ENCODE data around the gene ABHD16B. TPM values are rescaled to one million over a fixed set of nuclear protein-coding genes. Genes with fewer than 3 reads are reported as not detected.

Gene ABHD16B
- total RNA-seq, 1 donor from 2014 or later: not detected

- H3K4me1 ChIP-seq: peaks cover 7 to 33% of the 10 kb centered on the region in 2 donors
- peak in 1 of 3 experiments; percentile 15 for TF ChIP-seq CTCF (IDR thresholded peaks at IDR 0.05)
- no peak for DNase-seq (ENCODE audit: low spot score in 2 of 2)
- H3K36me3 ChIP-seq: peaks cover 6 to 10% of the 10 kb centered on the region in 2 donors
- H3K27ac ChIP-seq: peak overlapping the region in 1 of 2 donors; percentile 36
- intact Hi-C loops (cut with DNase I): no loop called here
- H3K9me3 ChIP-seq: no peaks in the 10 kb centered on the region
- no peak overlapping the region for H3K4me3 ChIP-seq
- H3K27me3 ChIP-seq: no peaks in the 10 kb centered on the region
Measured at GRCh38 chr20:63858393-63859165, 2.7 kb upstream of the ABHD16B start.

GRCh38 chr20:63859166-63859699, 2.1 kb upstream of the ABHD16B start:
- H3K4me1 ChIP-seq: peaks cover 3 to 31% of the 10 kb centered on the region in 2 donors
- peaks cover 6 to 10% of the 10 kb centered on the region in 2 donors for H3K36me3 ChIP-seq
- H3K27ac ChIP-seq: peak overlapping the region in 1 of 2 donors; percentile 36
- no peaks in the 10 kb centered on the region for H3K27me3 ChIP-seq
- no peaks in the 10 kb centered on the region for H3K9me3 ChIP-seq
- H3K4me3 ChIP-seq: no peak overlapping the region
- TF ChIP-seq CTCF (IDR thresholded peaks at IDR 0.05): no peak
- no peak for DNase-seq (ENCODE audit: low spot score in 2 of 2)
- intact Hi-C loops (cut with DNase I): no loop called here

DNA sequence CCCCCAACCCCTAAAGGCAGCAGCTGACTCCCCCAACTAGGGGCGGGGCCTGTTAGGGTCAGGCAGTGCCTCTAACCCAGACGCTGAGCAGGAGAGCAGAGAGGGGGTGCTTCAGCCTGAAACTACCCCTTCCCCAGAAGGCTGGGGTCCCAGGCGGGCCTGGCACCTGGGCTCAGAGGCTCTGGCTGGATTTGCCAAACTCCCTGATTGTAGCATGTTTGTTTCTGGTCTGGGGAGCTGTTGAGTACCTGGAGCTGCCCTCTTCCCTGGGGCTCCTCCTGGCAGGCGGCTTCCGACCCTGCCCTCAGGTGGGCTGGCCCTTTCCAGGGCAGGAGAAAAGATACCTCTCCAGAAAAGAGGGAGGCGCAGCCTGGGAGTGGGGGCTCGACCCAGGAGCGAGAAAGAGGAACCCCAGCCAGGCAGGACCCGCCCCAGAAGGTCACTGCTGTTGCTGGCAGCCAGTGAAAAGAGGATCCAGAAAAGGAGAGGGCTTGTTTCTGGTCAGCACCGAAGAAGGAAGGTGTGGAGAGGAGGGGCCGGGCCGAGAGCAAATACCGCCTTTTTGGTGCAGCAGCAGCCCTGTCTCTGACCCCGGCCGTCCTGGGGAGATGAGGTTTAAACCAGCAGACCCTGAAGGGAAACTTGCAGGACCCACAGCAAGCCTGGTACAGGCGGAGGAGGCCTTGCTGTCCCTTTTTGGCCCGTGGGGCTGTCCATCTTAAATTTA, 810 bp upstream of the ABHD16B start:
- DNase-seq (ENCODE audit: low spot score in 2 of 2): no peak
- H3K27me3 ChIP-seq: no peaks in the 10 kb centered on the region
- peaks cover 0 to 19% of the 10 kb centered on the region in 2 donors for H3K4me1 ChIP-seq
- H3K27ac ChIP-seq: no peak overlapping the region
- H3K4me3 ChIP-seq: no peak overlapping the region
- intact Hi-C loops (cut with DNase I): loop anchor here (10.0 kb wide), 1 partner anchor 1066 kb away; the partner anchor contains the start of gene MRGBP
- H3K36me3 ChIP-seq: peaks cover 6 to 10% of the 10 kb centered on the region in 2 donors
- no peak for TF ChIP-seq CTCF (IDR thresholded peaks at IDR 0.05)
- H3K9me3 ChIP-seq: no peaks in the 10 kb centered on the region

DNA sequence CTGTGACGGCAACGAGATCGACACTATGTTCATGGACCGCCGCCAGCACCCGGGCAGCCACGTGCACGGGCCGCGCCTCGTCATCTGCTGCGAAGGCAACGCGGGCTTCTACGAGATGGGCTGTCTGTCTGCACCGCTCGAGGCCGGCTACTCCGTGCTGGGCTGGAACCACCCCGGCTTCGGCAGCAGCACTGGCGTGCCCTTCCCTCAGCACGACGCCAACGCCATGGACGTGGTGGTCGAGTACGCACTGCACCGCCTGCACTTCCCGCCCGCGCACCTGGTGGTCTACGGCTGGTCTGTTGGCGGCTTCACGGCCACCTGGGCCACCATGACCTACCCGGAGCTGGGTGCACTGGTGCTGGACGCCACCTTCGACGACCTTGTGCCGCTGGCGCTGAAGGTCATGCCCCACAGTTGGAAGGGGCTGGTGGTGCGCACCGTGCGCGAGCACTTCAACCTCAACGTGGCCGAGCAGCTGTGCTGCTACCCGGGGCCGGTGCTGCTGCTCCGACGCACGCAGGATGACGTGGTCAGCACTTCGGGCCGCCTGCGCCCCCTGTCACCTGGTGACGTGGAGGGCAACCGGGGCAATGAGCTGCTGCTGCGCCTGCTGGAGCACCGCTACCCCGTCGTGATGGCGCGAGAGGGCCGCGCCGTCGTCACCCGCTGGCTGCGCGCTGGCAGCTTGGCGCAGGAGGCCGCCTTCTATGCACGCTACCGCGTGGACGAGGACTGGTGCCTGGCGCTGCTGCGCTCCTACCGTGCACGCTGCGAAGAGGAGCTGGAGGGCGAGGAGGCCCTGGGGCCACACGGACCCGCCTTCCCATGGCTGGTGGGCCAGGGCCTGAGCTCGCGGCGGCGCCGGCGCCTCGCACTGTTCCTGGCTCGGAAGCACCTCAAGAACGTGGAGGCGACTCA, 943 bp downstream of the ABHD16B start:
- intact Hi-C loops (cut with DNase I): loop anchor here (10.0 kb wide), 1 partner anchor 1067 kb away; the partner anchor contains the start of gene MRGBP
- H3K4me1 ChIP-seq: peaks cover 0 to 32% of the 10 kb centered on the region in 2 donors
- no peak for TF ChIP-seq CTCF (IDR thresholded peaks at IDR 0.05)
- H3K4me3 ChIP-seq: no peak overlapping the region
- H3K36me3 ChIP-seq: peaks cover 6 to 10% of the 10 kb centered on the region in 2 donors
- DNase-seq (ENCODE audit: low spot score in 2 of 2): no peak
- H3K9me3 ChIP-seq: no peaks in the 10 kb centered on the region
- H3K27me3 ChIP-seq: no peaks in the 10 kb centered on the region
- H3K27ac ChIP-seq: no peak overlapping the region
